K562 (cell line): ENCODE results near the gene CNKSR3. TPM values are rescaled to one million over a fixed set of nuclear protein-coding genes. Genes with fewer than 3 reads are reported as not detected.

Experiments
- ATAC-seq: fragments of 200-7000 bp; cut with Tn5 transposase; 3 replicates; pipeline ENCODE4 v1.9.1; 2020; ENCODE audit warnings: moderate library complexity
- BruUV-seq: library from RNA; stranded (reverse); fragments of 400-500 nt; replicated peaks from 2 replicates; lab custom pipeline; 2021; lab: Mats Ljungman, UMichigan
- CTCF ChIA-PET: fragments of 300-600 bp; formaldehyde crosslinking; extraction: SDS; loops from one replicate; lab custom pipeline; 2021; ENCODE audit warnings: low intra/inter-chr PET ratio; lab: Yijun Ruan, JAX
- POLR2A ChIA-PET: fragments of 300-600, 350-650 bp; sonication (Branson Sonifier 250); formaldehyde crosslinking; extraction: SDS; loops from one replicate; lab custom pipeline; 2021; ENCODE audit warnings: antibody characterized with exemption, inconsistent platforms; lab: Yijun Ruan, JAX
- DNase-seq, 4 experiments: peaks; one replicate each; pipeline versions ENCODE4 v3.0.0 to v3.0.0-alpha.2; 2011 to 2018; ENCODE audit warnings: low spot score in 3 of 4, mixed read lengths in 3 of 4; ENCODE audit errors: extremely low read depth in 1 of 4
- FAIRE-seq: peaks from 2 replicates; lab custom pipeline; 2011; peaks lifted over from hg19 to GRCh38; lab: Jason Lieb, UNC
- H2AFZ ChIP-seq: 2 replicates; pipeline ENCODE4 v1.6.0; 2011; ENCODE audit warnings: low read depth, low read length, control low read depth, inconsistent platforms
- H3K27ac ChIP-seq: fragments of 200-600 bp; 3 replicates; pipeline ENCODE4 v1.8.0; 2011; ENCODE audit warnings: low read depth, mild to moderate bottlenecking, control low read depth, inconsistent platforms, low read length, moderate library complexity, mixed read lengths; ENCODE audit errors: extremely low read depth
- H3K27me3 ChIP-seq, 2 experiments: fragments of 300-600 bp in 1 of 2; 2 replicates in 1 of 2; 3 replicates in 1 of 2; pipeline versions ENCODE4 v1.6.0 to v1.8.0; 2011; ENCODE audit warnings: inconsistent platforms in 2 of 2, low read length in 2 of 2, mild to moderate bottlenecking in 1 of 2, mixed read lengths in 1 of 2, moderate library complexity in 1 of 2; ENCODE audit not compliant: control insufficient read depth in 2 of 2, insufficient read depth in 2 of 2
- H3K36me3 ChIP-seq: fragments of 300-600 bp; 3 replicates; pipeline ENCODE4 v1.8.0; 2011; ENCODE audit warnings: mild to moderate bottlenecking, low read length, inconsistent platforms; ENCODE audit not compliant: control insufficient read depth, insufficient read depth
- H3K4me1 ChIP-seq, 2 experiments: fragments of 200-600 bp in 1 of 2; replicated peaks in 1 of 2; 2 replicates in 1 of 2; 3 replicates in 1 of 2; pipeline versions ENCODE4 v1.5.1 to v1.8.0; 2011; ENCODE audit warnings: inconsistent platforms in 2 of 2, low read length in 2 of 2, mild to moderate bottlenecking in 1 of 2, mixed read lengths in 1 of 2, moderate library complexity in 1 of 2; ENCODE audit not compliant: control insufficient read depth in 2 of 2, insufficient read depth in 2 of 2
- H3K4me2 ChIP-seq: 2 replicates; pipeline ENCODE4 v1.6.1; 2011; ENCODE audit warnings: low read length, control low read depth, inconsistent platforms, mixed read lengths; ENCODE audit not compliant: insufficient read depth
- H3K4me3 ChIP-seq: fragments of 200-600 bp; sonication (generic), shearing (Covaris generic); 2 replicates; pipeline ENCODE4 v1.5.1; 2016; ENCODE audit warnings: control low read depth, inconsistent platforms
- H3K79me2 ChIP-seq: fragments of 200-600 bp; 3 replicates; pipeline ENCODE4 v1.8.0; 2011; ENCODE audit warnings: low read length, inconsistent platforms; ENCODE audit not compliant: control insufficient read depth, insufficient read depth
- H3K9ac ChIP-seq, 2 experiments: 2 replicates each; pipeline versions ENCODE4 v1.6.0 to v1.6.1; 2011; ENCODE audit warnings: low read depth in 2 of 2, low read length in 2 of 2, control low read depth in 1 of 2, inconsistent platforms in 1 of 2, mild to moderate bottlenecking in 1 of 2, mixed read lengths in 1 of 2; ENCODE audit not compliant: insufficient read depth in 1 of 2
- H3K9me1 ChIP-seq: one replicate; pipeline ENCODE4 v1.6.0; 2011; ENCODE audit warnings: inconsistent platforms, mild to moderate bottlenecking, low read length, moderate library complexity; ENCODE audit not compliant: control insufficient read depth, insufficient read depth
- H3K9me3 ChIP-seq: replicated peaks from 2 replicates; pipeline ENCODE4 v1.5.1; 2011; ENCODE audit warnings: low read depth, low read length, inconsistent platforms; ENCODE audit not compliant: control insufficient read depth, insufficient read depth
- H4K20me1 ChIP-seq: replicated peaks from 2 replicates; pipeline ENCODE4 v1.6.1; 2011; ENCODE audit warnings: low read length, inconsistent platforms, mixed read lengths; ENCODE audit not compliant: control insufficient read depth, insufficient read depth
- FOXP1 ChIP-seq: sonication (generic); formaldehyde crosslinking; IDR thresholded peaks from 2 replicates; pipeline ENCODE4 v1.8.0; 2022; ENCODE audit warnings: mild to moderate bottlenecking, missing genetic modification reagents
- HCFC1 ChIP-seq: IDR thresholded peaks from 2 replicates; pipeline ENCODE4 v1.6.1; 2012; ENCODE audit warnings: low read depth, low read length, improper control_type of control experiment
- MCM5 ChIP-seq: fragments of 450-650 bp; IDR thresholded peaks from 2 replicates; pipeline ENCODE4 v1.6.1; 2016; ENCODE audit warnings: low read depth
- NBN ChIP-seq: fragments of 450-650 bp; IDR thresholded peaks from 2 replicates; pipeline ENCODE4 v1.6.1; 2016; ENCODE audit warnings: low read depth, mild to moderate bottlenecking
- NFRKB ChIP-seq: fragments of 450-650 bp; IDR thresholded peaks from 2 replicates; pipeline ENCODE4 v1.6.1; 2016; ENCODE audit warnings: low read depth
- PHF21A ChIP-seq: fragments of 450-650 bp; IDR thresholded peaks from 2 replicates; pipeline ENCODE4 v1.6.1; 2017; ENCODE audit warnings: low read depth, borderline replicate concordance
- PHTF2 ChIP-seq: fragments of 250-450 bp; sonication (Bioruptor Pico); IDR thresholded peaks from 2 replicates; pipeline ENCODE4 v1.5.0; 2021; ENCODE audit warnings: mild to moderate bottlenecking
- RBM39 ChIP-seq: fragments of 200-400 bp; formaldehyde crosslinking; optimal IDR thresholded peaks from 2 replicates; pipeline ENCODE3; 2018; ENCODE audit warnings: low read depth, low read length
- WGBS: fragments of 100-300 bp; shearing (Covaris generic); methylation state at CpG from one replicate; pipeline ENCODE4 v1.1.6; 2016; ENCODE audit warnings: low coverage, mixed read lengths; ENCODE audit not compliant: insufficient coverage; ENCODE audit errors: missing lambda C conversion rate; 5-methylcytosine and 5-hydroxymethylcytosine counted together
- in situ Hi-C: fragments of 300-500 bp; cut with MboI; formaldehyde crosslinking; loops from 4 replicates; pipeline ENCODE4 v1.15.0; 2018; ENCODE audit warnings: inconsistent platforms, mixed read lengths
- intact Hi-C: fragments of 100-400 bp; cut with micrococcal nuclease; formaldehyde crosslinking; loops from 2 replicates; pipeline ENCODE4 v1.14.2; 2022
- polyA plus RNA-seq, 8 experiments: library from polyadenylated mRNA; depleted of rRNA in 4 of 8; stranded (reverse) in 5 of 8; unstranded in 3 of 8; fragments of >200 nt; fragmentation: Nextera tagmentation in 2 of 8; fragmentation: Illumina TruSeq in 1 of 8; extraction: Ambion mirVana in 2 of 8; extraction: Trizol in 1 of 8; gene quantifications; 2 replicates each; pipeline versions ENCODE4 v1.2.1 to v1.2.3, GENCODE V29; 2011 to 2014; ENCODE audit warnings: inconsistent platforms in 1 of 8, missing spikeins in 1 of 8
- total RNA-seq, 7 experiments: library from RNA; depleted of rRNA in 6 of 7; stranded (reverse); fragments of >200 nt in 6 of 7; fragmentation: Illumina TruSeq in 2 of 7; extraction: Trizol in 2 of 7; gene quantifications; 2 replicates each; pipeline versions ENCODE4 v1.2.1 to v1.2.3, GENCODE V29; 2011 to 2021; ENCODE audit warnings: low replicate concordance in 1 of 7
- TF ChIP-seq, protein P1 (sequence below), 2 experiments: fragments of 250-450 bp in 1 of 2; fragments of 450-650 bp in 1 of 2; sonication (Bioruptor Pico) in 1 of 2; IDR thresholded peaks; 2 replicates each; pipeline versions ENCODE4 v1.6.1 to v1.8.0; 2016 to 2021; ENCODE audit warnings: mild to moderate bottlenecking in 2 of 2, moderate library complexity in 2 of 2, missing compliant biosample characterization in 1 of 2, missing genetic modification characterization in 1 of 2
- TF ChIP-seq, protein P2 (sequence below): fragments of 250-450 bp; sonication (Bioruptor Pico); IDR thresholded peaks from 2 replicates; pipeline ENCODE4 v1.4.0; 2020; ENCODE audit warnings: borderline replicate concordance
- TF ChIP-seq, protein P3 (sequence below): fragments of 250-450 bp; sonication (Bioruptor Pico); IDR thresholded peaks from 2 replicates; pipeline ENCODE4 v1.8.0; 2022; ENCODE audit warnings: moderate library complexity, mild to moderate bottlenecking, inconsistent platforms
- TF ChIP-seq, protein P4 (sequence below): fragments of 200-800 bp; sonication (Bioruptor generic); IDR thresholded peaks from 2 replicates; pipeline ENCODE4 v1.6.1; 2016; ENCODE audit warnings: missing genetic modification characterization, missing compliant biosample characterization
- TF ChIP-seq, protein P5 (sequence below): fragments of 250-450 bp; sonication (Bioruptor Pico); IDR thresholded peaks from 2 replicates; pipeline ENCODE4 v1.5.0; 2021

The CNKSR3 gene
- total and polyA plus RNA-seq, 9 of the 15 experiments (the other 6 are each of a cell fraction or from before 2014, with no cell fraction given): 4.5 to 29.6 (median 9.5) TPM

DNA sequence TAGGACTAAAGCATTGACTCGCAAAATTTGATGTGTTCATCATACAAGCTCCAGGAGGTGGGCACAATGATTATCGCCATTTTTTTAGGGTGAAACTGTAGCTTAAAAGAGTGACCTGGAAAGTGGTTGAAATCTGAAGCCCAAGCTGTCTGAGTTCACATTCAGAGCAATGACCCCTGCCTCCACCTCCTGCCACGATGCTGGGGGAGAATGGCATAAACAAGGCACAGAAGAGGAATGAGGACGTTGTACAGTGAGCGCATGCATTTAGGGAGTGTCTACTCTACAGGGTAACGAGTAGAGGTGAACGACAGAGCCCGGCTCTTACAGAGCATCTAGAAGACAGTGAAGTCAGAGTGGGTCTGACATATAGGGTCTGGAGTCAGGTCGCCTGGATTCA lies 37.2 kb downstream of the CNKSR3 start:
- ATAC-seq: no peak
- H3K9me3 ChIP-seq: peaks cover 6% of the 10 kb centered on the region
- no peak overlapping the region for H3K4me2 ChIP-seq
- peaks cover 0 to 7% of the 10 kb centered on the region in 2 experiments; a peak in 2 of 5 replicates for H3K4me1 ChIP-seq
- peaks cover 3% of the 10 kb centered on the region for H3K9me1 ChIP-seq
- ChIA-PET CTCF (no interaction called here), POLR2A (interaction anchor here (1.1 kb wide), 1 partner anchor 14 kb away, joined by 3 read pairs; no protein-coding TSS in a partner anchor)
- H3K27ac ChIP-seq: no peak overlapping the region
- H3K36me3 ChIP-seq: peaks cover 5% of the 10 kb centered on the region; the same call in 1 of the 3 replicates
- intact Hi-C loops: no loop called here
- BruUV-seq: no TSS peak
- no peak overlapping the region for H3K9ac ChIP-seq
- in situ Hi-C loops: no loop called here
- no peak for FAIRE-seq
- WGBS: 81% methylated on average over 9 of the region's 9 CpGs
- H2AFZ ChIP-seq: no peak overlapping the region
- DNase-seq: no peak
- H4K20me1 ChIP-seq: no peaks in the 10 kb centered on the region
- H3K79me2 ChIP-seq: peaks cover 65% of the 10 kb centered on the region
- no peaks in the 10 kb centered on the region for H3K27me3 ChIP-seq
- H3K4me3 ChIP-seq: no peak overlapping the region
- TF ChIP-seq, protein P1, sequence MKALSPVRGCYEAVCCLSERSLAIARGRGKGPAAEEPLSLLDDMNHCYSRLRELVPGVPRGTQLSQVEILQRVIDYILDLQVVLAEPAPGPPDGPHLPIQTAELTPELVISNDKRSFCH (CRISPR knock-in tag; IDR thresholded peaks at IDR 0.05): no peak
- TF ChIP-seq, protein P1 (tag; IDR thresholded peaks at IDR 0.05): no peak
- TF ChIP-seq RBM39 (no peak), HCFC1 (no peak), PHTF2 (CRISPR knock-in tag) (no peak), FOXP1 (no peak), PHF21A (no peak), MCM5 (no peak), NBN (no peak), NFRKB (no peak)
- TF ChIP-seq, protein P2, sequence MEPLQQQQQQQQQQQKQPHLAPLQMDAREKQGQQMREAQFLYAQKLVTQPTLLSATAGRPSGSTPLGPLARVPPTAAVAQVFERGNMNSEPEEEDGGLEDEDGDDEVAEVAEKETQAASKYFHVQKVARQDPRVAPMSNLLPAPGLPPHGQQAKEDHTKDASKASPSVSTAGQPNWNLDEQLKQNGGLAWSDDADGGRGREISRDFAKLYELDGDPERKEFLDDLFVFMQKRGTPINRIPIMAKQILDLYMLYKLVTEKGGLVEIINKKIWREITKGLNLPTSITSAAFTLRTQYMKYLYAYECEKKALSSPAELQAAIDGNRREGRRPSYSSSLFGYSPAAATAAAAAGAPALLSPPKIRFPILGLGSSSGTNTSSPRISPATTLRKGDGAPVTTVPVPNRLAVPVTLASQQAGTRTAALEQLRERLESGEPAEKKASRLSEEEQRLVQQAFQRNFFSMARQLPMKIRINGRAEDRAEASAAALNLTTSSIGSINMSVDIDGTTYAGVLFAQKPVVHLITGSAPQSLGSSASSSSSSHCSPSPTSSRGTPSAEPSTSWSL (CRISPR knock-in tag): no peak
- TF ChIP-seq, protein P3, sequence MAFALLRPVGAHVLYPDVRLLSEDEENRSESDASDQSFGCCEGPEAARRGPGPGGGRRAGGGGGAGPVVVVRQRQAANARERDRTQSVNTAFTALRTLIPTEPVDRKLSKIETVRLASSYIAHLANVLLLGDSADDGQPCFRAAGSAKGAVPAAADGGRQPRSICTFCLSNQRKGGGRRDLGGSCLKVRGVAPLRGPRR (CRISPR knock-in tag): no peak
- TF ChIP-seq, protein P4, sequence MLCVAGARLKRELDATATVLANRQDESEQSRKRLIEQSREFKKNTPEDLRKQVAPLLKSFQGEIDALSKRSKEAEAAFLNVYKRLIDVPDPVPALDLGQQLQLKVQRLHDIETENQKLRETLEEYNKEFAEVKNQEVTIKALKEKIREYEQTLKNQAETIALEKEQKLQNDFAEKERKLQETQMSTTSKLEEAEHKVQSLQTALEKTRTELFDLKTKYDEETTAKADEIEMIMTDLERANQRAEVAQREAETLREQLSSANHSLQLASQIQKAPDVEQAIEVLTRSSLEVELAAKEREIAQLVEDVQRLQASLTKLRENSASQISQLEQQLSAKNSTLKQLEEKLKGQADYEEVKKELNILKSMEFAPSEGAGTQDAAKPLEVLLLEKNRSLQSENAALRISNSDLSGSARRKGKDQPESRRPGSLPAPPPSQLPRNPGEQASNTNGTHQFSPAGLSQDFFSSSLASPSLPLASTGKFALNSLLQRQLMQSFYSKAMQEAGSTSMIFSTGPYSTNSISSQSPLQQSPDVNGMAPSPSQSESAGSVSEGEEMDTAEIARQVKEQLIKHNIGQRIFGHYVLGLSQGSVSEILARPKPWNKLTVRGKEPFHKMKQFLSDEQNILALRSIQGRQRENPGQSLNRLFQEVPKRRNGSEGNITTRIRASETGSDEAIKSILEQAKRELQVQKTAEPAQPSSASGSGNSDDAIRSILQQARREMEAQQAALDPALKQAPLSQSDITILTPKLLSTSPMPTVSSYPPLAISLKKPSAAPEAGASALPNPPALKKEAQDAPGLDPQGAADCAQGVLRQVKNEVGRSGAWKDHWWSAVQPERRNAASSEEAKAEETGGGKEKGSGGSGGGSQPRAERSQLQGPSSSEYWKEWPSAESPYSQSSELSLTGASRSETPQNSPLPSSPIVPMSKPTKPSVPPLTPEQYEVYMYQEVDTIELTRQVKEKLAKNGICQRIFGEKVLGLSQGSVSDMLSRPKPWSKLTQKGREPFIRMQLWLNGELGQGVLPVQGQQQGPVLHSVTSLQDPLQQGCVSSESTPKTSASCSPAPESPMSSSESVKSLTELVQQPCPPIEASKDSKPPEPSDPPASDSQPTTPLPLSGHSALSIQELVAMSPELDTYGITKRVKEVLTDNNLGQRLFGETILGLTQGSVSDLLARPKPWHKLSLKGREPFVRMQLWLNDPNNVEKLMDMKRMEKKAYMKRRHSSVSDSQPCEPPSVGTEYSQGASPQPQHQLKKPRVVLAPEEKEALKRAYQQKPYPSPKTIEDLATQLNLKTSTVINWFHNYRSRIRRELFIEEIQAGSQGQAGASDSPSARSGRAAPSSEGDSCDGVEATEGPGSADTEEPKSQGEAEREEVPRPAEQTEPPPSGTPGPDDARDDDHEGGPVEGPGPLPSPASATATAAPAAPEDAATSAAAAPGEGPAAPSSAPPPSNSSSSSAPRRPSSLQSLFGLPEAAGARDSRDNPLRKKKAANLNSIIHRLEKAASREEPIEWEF (CRISPR knock-in tag): no peak
- TF ChIP-seq, protein P5, sequence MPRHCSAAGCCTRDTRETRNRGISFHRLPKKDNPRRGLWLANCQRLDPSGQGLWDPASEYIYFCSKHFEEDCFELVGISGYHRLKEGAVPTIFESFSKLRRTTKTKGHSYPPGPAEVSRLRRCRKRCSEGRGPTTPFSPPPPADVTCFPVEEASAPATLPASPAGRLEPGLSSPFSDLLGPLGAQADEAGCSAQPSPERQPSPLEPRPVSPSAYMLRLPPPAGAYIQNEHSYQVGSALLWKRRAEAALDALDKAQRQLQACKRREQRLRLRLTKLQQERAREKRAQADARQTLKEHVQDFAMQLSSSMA (CRISPR knock-in tag): no peak
